Glomerular visceral epithelial cell (primary cell): ENCODE data around the gene EYS.
"Not testable (repeated sequence)": the region's sequence is repeated elsewhere in the genome, so short reads cannot be mapped to it uniquely, and the experiment has no call there.

Source experiments
- DNase-seq: peaks from one replicate; pipeline ENCODE4 v3.0.0-alpha.2; 2016; ENCODE audit errors: extremely low spot score

EYS gene

DNA sequence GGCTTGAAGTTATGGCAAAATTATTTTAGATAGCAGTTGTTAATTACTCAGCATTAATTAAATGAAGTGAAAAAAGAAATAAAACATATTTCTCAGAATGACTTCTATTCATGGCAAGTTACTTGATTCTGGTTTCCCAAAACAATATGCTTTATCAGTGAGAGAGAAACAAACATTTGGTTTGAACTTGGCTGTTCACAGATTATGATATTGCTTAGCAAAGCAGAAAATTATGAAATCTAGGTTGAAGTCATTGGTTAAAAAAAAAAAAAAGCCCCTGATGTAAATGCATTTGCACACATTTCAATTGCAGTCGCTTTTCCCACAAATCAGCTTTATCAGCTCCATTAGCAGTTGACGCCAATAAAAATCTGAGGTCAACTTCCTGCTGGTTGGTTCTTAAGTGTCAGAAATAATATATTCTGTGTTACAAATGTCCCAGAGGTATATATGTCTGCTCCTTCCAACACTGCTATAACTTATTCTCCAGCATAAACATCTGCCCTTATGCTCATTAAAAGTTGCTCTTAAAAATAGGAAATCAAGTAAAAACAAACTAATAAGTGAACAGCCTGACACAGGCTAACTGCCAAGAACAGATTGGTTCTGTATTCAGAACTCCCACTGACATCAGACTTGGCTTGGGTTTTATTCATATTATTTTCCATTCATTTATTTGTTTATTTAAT is 1796.0 kb downstream of the EYS start:
- no peak for DNase-seq

DNA sequence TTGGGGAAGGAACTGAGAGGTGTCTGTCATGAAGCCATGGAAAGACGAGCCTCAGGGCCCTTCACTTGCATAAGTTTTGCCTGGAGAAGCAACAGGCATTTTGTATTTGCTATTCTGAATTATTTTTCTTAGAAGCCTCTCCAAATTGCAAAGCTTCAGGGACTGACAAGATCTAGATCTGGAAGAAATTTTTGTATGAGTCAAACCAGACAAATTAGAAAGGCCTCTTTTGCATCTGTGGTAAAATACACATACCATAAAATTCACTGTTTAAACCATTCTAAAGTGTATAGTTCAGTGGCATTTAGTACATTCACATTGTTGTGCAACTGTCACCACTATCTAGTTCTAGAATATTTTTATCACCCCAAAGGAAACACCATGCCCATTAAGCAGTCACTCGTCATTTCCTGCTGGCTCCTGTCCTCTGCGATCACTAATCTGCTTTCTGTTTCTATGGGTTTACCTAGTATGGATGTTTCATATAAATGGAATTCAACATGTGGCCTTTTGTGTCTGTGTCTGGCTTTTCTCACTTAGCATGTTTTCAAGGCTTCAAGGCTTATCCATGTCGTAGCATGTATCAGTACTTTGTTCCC is 1802.3 kb downstream of the EYS start:
- DNase-seq, result peak; percentile 30

DNA sequence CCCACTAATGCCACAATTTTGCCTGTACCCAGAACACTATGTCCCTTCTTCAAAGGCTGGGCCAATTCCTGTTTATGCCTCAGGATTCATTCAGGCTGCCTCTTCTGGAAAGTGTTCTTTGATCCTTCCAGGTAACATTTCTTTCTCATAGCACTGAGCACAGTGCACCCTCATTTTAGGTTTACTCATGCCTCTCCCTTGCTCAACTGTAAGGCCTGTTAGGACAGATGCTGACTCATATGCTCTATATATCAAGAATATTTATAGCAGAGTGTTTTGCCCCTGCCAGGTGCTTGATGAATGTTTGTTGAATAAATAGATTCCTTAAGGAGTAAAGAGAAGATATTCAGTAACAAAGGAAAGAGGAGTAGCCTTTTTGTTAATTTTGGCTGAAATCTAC is 1807.5 kb downstream of the EYS start:
- no peak for DNase-seq

DNA sequence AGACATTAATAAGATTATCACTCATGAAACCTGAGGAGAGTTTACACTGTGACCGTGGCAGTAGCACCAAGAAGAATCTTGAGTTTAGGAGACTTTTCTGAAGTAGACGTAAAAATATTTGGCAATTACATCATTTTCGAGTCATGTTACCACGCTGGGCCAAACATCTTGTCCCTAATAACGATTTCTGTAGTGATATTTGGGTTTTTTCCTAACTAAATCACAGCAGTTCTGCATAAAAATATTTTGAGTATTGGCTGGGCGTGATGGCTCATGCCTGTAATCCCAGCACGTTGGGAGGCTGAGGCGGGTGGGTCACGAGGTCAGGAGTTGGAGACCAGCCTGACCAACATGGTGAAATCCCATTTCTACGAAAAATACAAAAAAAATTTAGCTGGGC is 1809.1 kb downstream of the EYS start:
- no peak for DNase-seq

DNA sequence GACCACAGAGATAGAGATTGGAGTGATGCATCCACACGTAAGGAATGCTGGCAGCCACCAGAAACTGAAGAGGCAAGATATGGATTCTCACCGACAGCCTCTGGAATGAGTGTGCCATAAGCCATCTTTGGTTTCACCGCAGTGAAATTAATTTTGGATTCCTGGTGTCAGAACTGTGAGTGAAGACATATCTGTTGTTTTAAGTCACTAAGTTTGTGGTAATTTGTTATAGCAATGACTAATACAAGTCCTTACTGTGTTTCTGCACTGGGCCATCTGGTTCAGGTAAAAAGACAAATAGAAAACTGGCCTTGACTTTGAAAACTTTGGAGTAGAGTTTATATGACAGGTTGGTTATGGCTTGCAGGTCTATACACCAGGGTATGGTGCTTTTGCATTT is 1809.6 kb downstream of the EYS start:
- peak; percentile 71 for DNase-seq

DNA sequence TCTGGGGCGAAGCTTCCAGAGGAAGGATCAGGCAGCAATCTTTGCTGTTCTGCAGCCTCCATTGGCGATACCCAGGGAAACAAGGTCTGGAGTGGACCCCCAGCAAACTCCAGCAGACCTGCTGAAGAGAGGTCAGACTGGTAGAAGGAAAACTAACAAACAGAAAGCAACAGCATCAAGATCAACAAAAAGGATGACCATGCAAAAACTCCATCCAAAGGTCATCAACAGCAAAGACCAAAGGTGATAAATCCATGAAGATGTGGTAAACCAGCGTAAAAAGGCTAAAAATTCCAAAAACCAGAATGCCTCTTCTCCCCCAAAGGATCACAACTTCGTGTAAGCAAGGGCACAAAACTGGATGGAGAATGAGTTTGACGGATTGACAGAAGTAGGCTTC is 1818.6 kb downstream of the EYS start:
- no peak for DNase-seq

DNA sequence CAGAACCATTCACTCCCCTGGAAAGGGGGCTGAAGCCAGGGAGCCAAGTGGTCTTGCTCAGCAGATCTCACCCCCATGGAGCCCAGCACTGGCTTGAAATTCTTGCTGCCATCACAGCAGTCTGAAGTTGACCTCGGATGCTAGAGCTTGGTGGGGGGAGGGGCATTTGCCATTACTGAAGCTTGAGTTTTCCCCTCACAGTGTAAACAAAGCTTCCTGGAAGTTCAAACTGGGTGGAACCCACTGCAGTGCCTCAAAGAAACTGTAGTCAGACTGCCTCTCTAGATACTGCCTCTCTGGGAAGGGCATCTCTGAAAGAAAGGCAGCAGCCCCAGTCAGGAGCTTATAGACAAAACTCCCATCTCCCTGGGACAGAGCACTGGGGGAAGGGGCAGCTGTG is 1819.2 kb downstream of the EYS start:
- DNase-seq, result not testable (repeated sequence)

DNA sequence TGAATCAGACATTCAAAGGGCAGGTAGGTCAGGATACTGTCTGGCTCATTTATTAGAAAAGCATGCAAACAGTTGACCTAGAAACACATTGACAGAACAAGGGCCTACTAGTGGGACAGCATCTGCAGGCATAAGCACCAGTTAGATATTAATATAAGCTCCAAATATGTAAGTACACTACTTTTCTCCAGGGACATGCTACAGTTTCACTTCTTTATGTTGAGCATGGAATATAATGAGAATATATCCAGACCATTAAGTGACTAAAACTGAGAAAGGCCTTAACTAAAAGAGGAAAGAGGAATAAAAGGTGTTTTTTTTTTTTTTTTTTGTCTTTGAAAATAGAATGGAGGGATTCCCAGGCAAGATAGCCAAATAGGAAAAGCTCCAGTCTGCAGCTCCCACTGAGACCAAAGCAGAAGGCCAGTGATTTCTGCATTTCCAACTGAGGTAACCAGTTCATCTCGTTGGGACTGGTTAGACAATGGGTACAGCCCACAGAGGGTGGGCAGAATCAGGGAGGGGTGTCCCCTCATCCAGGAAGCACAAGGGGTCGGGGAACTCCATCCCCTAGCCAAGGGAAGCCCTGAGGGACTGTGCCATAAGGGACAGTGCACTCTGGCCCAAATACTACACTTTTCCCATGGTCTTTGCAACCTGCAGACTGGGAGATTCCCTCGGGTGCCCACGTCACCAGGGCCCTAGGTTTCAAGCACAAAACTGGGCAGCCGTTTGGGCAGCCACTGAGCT is 1819.8 kb downstream of the EYS start:
- no peak for DNase-seq

DNA sequence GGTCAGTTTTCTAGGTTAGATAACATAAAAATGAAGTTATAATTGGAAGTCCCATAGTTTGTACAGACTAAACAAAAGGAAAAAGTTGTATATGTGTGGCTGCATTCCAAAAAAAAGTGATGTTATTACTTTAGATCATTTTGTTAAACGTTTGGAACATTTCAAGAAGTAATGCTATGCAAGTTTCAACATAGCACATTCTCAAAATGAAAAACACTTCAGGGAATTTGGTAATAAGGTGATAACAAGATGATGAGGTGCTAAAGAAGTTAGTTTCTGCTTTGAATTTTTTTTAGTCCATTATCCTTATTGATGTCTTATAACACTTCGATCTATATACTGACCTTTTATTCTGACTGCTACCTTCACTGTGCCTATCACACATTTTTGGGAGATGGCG is 1820.7 kb downstream of the EYS start:
- no peak for DNase-seq

DNA sequence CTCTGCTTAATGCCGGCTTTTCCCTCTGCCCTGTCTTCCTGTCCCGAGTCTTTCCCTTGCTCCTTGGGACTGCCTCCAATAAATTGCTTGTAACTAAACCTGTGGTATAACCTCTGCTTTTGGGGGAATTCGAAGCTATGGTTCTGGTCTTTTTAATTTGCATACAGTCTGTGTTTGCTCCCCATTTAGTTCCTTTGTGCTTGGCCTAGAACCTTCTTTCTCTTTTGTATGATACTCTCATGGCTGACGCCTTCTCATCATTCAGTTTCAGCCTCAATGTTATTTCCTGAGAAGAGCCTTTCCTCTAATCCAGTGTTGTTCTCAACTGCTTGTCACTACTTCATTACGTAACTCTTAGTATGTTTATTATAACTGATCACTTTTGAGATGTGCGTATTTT is 1823.4 kb downstream of the EYS start:
- no peak for DNase-seq

DNA sequence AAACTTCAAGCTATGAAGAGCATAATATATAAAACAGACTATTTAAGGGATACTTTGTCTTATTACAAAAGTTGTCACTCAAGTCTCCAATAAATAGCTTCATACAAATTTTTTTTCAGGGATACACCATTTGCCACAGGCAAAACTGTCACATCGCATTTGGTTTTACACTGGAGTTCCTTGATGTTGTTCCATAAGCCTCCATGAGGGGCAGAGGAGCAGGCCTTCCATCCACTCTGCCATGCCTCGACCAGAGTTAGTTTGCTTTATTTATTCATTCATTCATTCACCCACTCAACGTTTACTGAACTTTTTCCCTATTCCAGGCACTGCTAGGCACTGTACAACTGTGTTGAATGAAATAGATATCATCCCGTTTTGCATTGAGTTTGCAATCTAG is 1824.8 kb downstream of the EYS start:
- no peak for DNase-seq

DNA sequence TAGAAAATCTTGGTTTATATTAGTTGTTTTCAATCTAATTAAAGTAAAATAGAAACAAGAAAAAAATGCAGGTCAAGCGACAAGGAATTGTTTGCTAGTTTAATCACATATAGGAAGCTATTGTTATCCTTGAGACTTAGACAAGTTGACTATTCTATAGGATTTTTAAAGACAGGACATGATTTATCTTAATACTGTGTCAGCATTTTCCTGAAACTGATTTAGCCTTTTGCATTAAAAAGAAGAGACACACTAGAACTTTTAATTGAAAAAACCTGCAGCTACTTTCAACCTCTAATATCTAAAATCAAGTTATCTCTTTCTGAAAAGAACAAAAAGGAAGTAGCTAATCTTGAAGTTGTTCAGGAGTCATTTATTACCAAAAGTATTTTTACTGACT is 1825.2 kb downstream of the EYS start:
- DNase-seq, result no peak

DNA sequence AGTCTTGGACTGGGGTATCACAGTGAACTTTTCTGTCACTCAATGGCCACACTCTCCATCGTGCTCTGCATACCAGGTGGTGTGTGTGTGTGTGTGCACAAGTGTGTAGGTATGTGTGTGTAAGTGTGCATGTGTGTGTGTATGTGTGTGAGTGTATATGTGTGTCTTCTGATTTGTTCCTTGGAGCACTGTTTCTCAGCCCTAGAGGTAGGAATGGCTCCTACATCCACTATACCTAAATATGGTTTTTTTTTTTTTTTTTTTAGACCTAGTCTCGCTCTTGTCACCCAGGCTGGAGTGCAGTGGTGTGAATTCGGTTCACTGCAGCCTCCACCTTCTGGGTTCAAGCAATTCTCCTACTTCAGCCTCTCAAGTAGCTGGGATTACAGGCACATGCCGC is 1834.8 kb downstream of the EYS start:
- DNase-seq, result no peak

DNA sequence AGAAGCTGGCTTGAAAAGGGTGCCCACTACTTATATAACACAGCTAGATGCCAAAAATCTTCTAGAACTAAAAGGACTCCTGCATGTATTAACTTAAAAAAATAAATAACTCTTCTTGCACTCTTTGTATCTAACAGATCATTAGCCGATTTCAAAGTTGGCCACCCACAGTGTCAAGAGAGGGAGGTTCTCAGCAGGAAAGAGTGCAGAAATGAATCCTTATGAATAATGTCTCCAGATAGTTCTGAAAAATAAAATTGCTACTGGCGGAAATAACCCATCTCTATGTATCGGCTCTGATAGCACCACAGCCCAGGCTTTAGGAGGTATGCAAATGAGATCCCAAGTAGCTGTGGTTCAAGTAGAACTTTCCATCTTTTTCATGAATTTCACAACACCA is 1838.7 kb downstream of the EYS start:
- DNase-seq, result no peak

DNA sequence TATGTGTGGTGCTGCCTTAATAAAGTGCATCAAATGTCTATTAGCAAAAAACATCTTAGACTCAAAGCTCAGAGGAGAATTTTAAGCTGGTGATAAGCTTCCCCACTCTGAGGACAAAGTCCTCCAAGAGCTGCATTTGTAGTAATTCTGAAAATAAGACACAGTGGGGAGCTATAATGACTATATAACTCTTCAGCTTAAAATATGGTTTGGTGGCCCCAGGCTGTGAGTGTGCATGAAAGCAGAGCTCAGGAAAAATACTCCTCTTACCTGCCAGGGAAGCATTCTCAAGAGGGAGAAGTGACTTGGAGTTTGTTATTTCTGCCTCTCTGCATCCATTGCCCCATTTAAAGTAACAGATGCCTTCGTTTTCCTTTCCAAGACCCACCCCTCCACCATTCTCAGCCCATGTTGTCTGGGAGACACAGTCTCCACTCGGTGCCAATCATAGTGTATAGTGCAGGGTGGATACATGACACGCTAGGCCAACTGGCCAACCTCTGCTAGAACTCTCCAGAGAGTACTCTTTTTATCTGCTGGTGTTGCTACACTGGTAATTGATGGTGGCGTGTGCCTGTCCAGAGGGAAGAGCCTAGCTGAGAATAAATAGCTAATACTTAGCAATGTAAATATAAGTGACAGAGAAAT is 1842.2 kb downstream of the EYS start:
- no peak for DNase-seq

DNA sequence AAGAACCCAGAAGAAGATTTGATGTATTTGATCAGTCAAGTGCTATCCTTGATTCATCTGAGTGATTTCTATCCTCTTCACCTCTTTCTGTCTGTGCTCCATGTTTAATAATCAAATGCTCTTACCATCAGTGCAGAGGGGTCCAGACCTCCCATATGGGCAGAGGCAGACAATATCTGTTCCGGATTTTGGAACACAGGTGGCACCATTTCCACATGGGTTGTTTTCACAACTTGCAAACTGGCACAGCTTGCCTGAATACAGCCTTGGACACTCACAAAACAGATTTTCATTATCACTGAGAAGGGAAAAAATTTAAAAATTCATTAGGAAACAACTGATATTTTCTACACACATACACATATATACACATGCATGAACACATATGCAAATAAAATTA is 1843.0 kb downstream of the EYS start:
- no peak for DNase-seq

DNA sequence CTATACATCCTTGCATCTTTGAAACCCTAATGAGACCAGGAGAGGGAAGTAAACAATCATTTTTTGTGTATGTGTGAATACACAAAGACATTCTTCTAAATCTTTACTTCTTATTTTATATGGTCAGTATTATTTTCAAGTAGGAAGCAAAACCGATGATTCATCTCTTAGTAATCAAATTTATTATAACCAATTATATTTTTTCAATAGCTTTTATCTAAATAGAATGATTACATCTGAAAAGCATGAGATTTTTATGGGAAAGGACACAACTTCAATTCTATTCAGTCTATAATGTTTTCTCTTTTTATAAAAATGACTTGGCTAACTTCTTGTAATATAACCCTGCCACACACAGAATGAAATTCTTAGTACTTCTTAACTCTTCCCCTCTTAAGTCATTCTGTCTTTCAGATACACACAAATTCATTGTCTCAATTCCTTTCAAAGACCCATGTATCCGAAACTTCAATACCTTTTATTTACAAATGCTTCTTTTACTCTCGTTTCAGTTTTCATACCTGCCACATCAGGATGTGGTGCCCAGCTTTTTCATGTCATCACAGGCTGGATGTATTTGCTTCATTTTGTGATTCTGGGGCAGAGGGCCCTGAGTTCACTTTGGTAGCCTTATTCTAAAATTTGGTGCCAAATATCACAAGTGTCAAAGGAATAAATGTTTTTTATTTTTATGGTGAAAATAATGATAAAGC is 1844.4 kb downstream of the EYS start:
- DNase-seq, result no peak

DNA sequence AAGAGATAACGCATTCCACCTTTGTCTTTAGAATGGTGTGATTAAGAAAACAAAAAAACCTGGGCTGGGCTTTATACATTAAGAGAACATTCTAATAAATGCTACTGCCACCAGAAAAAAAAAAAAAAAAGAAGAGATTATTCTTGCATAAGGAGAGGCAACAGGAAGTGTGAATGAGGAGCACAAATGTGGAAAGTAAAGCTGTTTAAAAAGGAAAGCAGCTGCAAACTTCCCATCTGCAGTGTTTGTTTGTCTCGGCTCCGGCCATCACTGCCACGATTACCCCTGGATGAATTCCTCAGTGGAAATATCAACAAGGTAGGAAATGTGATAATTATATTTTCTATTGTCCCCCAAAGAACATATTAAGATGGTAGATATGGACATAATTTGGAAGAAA is 1847.5 kb downstream of the EYS start:
- DNase-seq, result no peak

DNA sequence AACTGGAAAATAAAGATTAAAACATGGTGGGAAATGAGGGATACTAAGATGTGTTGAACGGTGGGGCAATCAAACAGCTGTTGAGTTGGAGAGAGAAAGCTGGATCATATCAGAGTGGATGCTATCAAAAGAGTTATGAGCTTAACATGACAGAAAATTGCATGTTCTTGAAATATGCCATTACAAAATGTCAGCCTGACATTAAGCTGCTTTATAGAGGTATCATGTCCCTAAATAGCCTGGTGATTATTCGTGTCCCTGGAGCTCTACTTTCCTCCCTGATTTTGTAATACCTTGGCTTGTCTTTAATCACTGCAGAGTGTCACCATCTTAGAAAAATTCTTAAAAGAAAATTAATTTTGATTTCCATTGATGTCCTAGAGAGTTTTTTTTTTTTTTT is 1848.3 kb downstream of the EYS start:
- DNase-seq, result no peak

DNA sequence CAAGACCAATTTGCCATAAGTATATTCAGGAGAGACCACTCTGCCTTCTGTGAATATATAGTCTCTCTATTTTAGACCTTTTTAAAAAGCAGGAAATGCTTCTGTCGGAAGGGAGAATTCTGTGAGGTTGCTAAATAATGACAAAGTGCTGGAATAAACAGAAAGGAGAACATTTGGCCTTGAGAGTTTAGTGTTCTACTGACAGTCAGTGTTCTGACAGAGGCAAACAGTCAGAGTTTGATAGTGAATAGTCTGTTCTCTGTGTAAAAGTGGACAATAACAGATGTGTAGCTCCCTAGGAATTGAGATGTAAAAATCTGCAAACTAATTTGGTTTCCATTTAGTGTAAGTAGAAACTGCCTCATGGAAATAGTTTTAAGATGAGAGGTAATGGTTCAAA is 1850.8 kb downstream of the EYS start:
- DNase-seq, result no peak

DNA sequence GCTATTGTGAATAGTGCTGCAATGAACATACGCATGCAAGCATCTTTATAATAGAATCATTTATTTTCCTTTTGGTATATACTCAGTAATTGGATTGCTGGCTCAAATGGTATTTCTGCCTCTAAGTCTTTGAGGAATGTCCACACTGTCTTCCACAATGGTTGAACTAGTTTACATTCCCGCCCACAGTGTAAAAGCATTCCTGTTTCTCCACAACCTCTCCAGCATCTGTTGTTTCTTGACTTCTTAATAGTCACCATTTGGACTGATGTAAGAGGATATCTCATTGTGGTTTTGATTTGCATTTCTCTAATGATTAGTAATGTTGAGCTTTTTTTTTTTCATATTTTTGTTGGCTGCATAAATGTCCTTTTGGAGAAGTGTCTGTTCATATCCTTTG is 1862.7 kb downstream of the EYS start:
- DNase-seq, result no peak

DNA sequence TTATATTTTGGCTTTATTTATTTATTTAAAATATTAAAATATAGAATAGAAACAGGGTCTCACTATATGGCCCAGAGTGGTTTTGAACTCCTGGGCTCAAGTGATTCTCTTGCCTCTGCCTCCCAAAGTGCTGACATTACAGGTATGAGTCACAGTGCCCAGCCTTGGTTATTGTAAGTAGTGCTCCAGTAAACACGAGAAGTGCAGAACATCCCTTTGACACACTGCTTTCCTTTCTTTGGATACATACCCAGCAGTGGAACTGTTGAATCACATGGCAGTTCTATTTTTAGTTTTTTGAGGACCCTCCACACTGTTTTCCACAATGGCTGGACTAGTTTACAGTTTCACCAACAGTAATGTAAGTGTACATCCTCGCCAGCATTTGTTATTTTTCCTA is 1867.5 kb downstream of the EYS start:
- DNase-seq, result no peak
